OCI-LY3 (cell line): ENCODE data around the gene PKN2.
"Not testable (repeated sequence)": the region's sequence is repeated elsewhere in the genome, so short reads cannot be mapped to it uniquely, and the experiment has no call there.

ENCODE experiments used
- H2AFZ ChIP-seq: fragments of 200-600, 300-600 bp; shearing (Covaris generic); 2 replicates; pipeline ENCODE4 v1.6.0; 2014; ENCODE audit warnings: antibody characterized with exemption, low read depth, low read length
- H3K27ac ChIP-seq: fragments of 200-600, 300-600 bp; sonication (generic); 2 replicates; pipeline ENCODE4 v1.5.1; 2014; ENCODE audit warnings: mild to moderate bottlenecking, low read length, moderate library complexity, mixed read lengths
- H3K27me3 ChIP-seq: fragments of 200-600, 300-600 bp; sonication (generic); 2 replicates; pipeline ENCODE4 v1.6.1; 2014; ENCODE audit warnings: low read depth, low read length, mixed read lengths
- H3K36me3 ChIP-seq: fragments of 200-600, 300-600 bp; sonication (generic); replicated peaks from 2 replicates; pipeline ENCODE3; 2014; ENCODE audit warnings: low read depth, low read length, mixed read lengths
- H3K4me1 ChIP-seq: fragments of 300-600, 200-600 bp; sonication (generic); 2 replicates; pipeline ENCODE4 v1.6.1; 2014; ENCODE audit warnings: low read length, mixed read lengths
- H3K4me2 ChIP-seq: fragments of 200-600, 300-600 bp; sonication (generic); 2 replicates; pipeline ENCODE4 v1.6.1; 2014; ENCODE audit warnings: low read length, mixed read lengths
- H3K4me3 ChIP-seq: fragments of 300-600, 200-600 bp; sonication (generic); 2 replicates; pipeline ENCODE4 v1.5.1; 2014; ENCODE audit warnings: antibody characterized with exemption, mild to moderate bottlenecking, low read length, moderate library complexity
- H3K79me2 ChIP-seq: fragments of 300-600, 200-600 bp; shearing (Covaris generic); 2 replicates; pipeline ENCODE4 v1.6.1; 2014; ENCODE audit warnings: mild to moderate bottlenecking, low read length, mixed read lengths
- H3K9ac ChIP-seq: fragments of 300-600, 200-600 bp; shearing (Covaris generic); 2 replicates; pipeline ENCODE4 v1.6.0; 2014; ENCODE audit warnings: mild to moderate bottlenecking, low read length, moderate library complexity
- H3K9me3 ChIP-seq: fragments of 200-600, 300-600 bp; shearing (Covaris generic); 2 replicates; pipeline ENCODE4 v1.6.1; 2014; ENCODE audit warnings: low read length, mixed read lengths; ENCODE audit not compliant: insufficient read depth
- H4K20me1 ChIP-seq: fragments of 200-600, 300-600 bp; sonication (generic); 2 replicates; pipeline ENCODE4 v1.6.1; 2016; ENCODE audit warnings: low read length, mixed read lengths; ENCODE audit not compliant: insufficient read depth
- EZH2phosphoT487 ChIP-seq: fragments of 200-600 bp; shearing (Covaris generic); IDR thresholded peaks from 2 replicates; pipeline ENCODE4 v1.6.1; 2018; ENCODE audit warnings: antibody characterized with exemption, mixed run types, low read depth
- TF ChIP-seq, protein P1 (sequence below): fragments of 200-600, 300-600 bp; sonication (generic); IDR thresholded peaks from 2 replicates; pipeline ENCODE4 v1.5.1; 2014; ENCODE audit warnings: antibody characterized with exemption, low read length, low read depth

Gene PKN2

DNA sequence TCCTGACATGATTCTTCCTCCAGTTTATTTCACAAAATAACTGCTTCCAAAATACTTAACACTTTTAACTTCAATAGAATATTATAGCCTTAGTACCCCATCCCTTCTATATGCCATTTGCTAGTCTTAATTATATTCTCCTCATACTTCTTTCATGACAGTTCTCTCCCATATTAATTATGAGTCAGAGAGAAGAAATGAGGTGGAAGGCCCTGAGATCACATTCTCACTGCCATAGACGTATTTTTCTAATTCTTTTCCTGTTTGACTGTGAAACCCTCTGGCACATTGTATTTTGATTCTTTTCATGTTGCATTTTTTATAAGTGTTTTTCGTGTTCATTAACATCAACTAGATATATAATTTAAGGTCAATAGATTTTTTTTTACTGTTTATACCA is 118.9 kb downstream of the PKN2 start:
- H3K27me3 ChIP-seq, result no peaks in the 10 kb centered on the region
- no peak overlapping the region for H3K9ac ChIP-seq
- H3K4me1 ChIP-seq, result peaks cover 8% of the 10 kb centered on the region
- no peaks in the 10 kb centered on the region for H3K79me2 ChIP-seq
- H3K9me3 ChIP-seq, result peaks cover 5% of the 10 kb centered on the region; the same call in 1 of the 2 replicates
- 0 out of 2 replicates have a peak overlapping the region, but pooled peaks have one; percentile 6 for H3K27ac ChIP-seq
- H3K36me3 ChIP-seq, result peaks cover 23% of the 10 kb centered on the region
- H3K4me3 ChIP-seq, result no peak overlapping the region
- H2AFZ ChIP-seq, result no peak overlapping the region
- no peaks in the 10 kb centered on the region for H4K20me1 ChIP-seq
- H3K4me2 ChIP-seq, result no peak overlapping the region
- TF ChIP-seq, protein P1, sequence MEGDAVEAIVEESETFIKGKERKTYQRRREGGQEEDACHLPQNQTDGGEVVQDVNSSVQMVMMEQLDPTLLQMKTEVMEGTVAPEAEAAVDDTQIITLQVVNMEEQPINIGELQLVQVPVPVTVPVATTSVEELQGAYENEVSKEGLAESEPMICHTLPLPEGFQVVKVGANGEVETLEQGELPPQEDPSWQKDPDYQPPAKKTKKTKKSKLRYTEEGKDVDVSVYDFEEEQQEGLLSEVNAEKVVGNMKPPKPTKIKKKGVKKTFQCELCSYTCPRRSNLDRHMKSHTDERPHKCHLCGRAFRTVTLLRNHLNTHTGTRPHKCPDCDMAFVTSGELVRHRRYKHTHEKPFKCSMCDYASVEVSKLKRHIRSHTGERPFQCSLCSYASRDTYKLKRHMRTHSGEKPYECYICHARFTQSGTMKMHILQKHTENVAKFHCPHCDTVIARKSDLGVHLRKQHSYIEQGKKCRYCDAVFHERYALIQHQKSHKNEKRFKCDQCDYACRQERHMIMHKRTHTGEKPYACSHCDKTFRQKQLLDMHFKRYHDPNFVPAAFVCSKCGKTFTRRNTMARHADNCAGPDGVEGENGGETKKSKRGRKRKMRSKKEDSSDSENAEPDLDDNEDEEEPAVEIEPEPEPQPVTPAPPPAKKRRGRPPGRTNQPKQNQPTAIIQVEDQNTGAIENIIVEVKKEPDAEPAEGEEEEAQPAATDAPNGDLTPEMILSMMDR, result no peak
- TF ChIP-seq EZH2phosphoT487, result no peak

DNA sequence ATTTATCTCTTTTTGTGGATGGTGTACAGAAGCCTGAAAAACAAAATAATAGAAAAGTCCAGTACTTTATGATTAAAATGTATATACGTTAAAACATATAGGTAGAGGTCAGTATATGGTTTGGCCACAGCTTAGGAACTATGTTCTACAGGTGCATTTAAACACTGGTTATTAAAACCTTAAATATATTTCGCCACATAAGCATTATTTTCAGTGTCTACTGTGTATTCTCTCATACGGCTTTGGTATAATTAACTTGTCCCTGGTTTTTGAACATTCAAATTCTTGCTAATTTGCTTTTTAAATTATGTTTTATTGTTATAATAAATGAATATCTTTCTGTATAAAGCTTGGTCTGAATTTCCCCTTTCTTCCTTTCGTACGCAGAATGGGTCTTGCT is 119.4 kb downstream of the PKN2 start:
- no peak overlapping the region for H3K27ac ChIP-seq
- H3K4me2 ChIP-seq, result no peak overlapping the region
- H3K4me1 ChIP-seq, result peaks cover 8% of the 10 kb centered on the region
- no peaks in the 10 kb centered on the region for H3K27me3 ChIP-seq
- H3K9ac ChIP-seq, result no peak overlapping the region
- H3K9me3 ChIP-seq, result peaks cover 5% of the 10 kb centered on the region; the same call in 1 of the 2 replicates
- no peaks in the 10 kb centered on the region for H3K79me2 ChIP-seq
- TF ChIP-seq, protein P1, result no peak
- no peak for TF ChIP-seq EZH2phosphoT487
- no peaks in the 10 kb centered on the region for H4K20me1 ChIP-seq
- H2AFZ ChIP-seq, result no peak overlapping the region
- H3K36me3 ChIP-seq, result peaks cover 23% of the 10 kb centered on the region
- H3K4me3 ChIP-seq, result no peak overlapping the region

DNA sequence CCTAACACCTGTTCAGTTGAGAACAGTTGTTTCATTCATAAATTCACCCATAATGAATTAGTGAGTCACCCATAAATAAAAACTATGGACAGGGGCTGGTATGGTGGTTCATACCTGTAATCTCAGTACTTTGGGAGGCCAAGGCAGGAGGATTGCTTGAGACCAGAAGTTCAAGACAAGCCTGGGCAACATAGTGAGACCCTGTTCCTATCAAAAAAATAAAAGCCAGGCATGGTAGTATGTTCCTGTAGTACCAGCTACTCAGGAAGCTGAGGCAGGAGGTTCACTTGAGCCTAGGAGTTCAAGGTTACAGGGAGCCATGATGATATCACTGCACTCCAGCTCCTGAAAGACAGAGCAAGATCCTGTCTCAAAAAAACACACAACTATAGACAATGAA is 128.3 kb downstream of the PKN2 start:
- no peaks in the 10 kb centered on the region for H3K9me3 ChIP-seq
- no peaks in the 10 kb centered on the region for H4K20me1 ChIP-seq
- no peaks in the 10 kb centered on the region for H3K36me3 ChIP-seq
- no peak overlapping the region for H2AFZ ChIP-seq
- H3K27me3 ChIP-seq, result no peaks in the 10 kb centered on the region
- H3K79me2 ChIP-seq, result no peaks in the 10 kb centered on the region
- no peak overlapping the region for H3K9ac ChIP-seq
- H3K4me3 ChIP-seq, result no peak overlapping the region
- H3K4me1 ChIP-seq, result no peaks in the 10 kb centered on the region
- H3K4me2 ChIP-seq, result no peak overlapping the region
- TF ChIP-seq EZH2phosphoT487, result no peak
- TF ChIP-seq, protein P1, result no peak
- H3K27ac ChIP-seq, result no peak overlapping the region

DNA sequence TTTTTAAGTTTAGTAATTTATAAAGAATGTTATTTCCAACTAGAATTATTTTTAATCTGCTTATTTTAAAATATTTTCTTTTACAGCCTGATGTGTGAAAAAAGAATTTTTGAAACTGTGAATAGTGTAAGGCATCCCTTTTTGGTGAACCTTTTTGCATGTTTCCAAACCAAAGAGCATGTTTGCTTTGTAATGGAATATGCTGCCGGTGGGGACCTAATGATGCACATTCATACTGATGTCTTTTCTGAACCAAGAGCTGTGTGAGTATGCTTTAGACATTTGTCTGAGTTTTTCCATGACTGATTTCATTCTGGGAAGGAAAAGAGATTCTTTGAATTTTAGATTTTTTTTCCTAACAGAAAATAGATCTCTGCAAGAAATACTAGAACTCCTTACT is 129.4 kb downstream of the PKN2 start:
- Histone ChIP-seq H3K4me3 (no peak overlapping the region), H2AFZ (no peak overlapping the region), H3K27ac (no peak overlapping the region), H3K9me3 (no peaks in the 10 kb centered on the region), H3K27me3 (no peaks in the 10 kb centered on the region), H3K4me1 (no peaks in the 10 kb centered on the region), H4K20me1 (no peaks in the 10 kb centered on the region), H3K36me3 (no peaks in the 10 kb centered on the region), H3K79me2 (no peaks in the 10 kb centered on the region), H3K4me2 (no peak overlapping the region), H3K9ac (no peak overlapping the region)
- TF ChIP-seq, protein P1, result no peak
- no peak for TF ChIP-seq EZH2phosphoT487

DNA sequence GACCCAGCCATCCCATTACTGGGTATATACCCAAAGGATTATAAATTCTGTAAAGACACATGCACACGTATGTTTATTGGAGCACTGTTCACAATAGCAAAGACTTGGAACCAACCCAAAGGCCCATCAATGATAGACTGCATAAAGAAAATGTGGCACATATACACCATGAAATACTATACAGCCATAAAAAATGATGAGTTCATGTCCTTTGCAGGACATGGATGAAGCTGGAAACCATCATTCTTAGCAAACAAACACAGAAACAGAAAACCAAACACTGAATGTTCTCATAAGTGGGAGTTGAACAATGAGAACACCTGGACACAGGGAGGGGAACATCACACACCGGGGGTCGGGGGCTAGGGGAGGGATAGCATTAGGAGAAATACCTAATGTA is 135.6 kb downstream of the PKN2 start:
- not testable (repeated sequence) for H3K9me3 ChIP-seq, H3K27ac ChIP-seq, H3K9ac ChIP-seq, H3K4me1 ChIP-seq, H3K4me3 ChIP-seq, H3K36me3 ChIP-seq, H3K4me2 ChIP-seq, H3K79me2 ChIP-seq, H4K20me1 ChIP-seq, H3K27me3 ChIP-seq, H2AFZ ChIP-seq
